HG02852 (cell line): Measurements from ENCODE around the gene PFN3.
"Not testable (repeated sequence)": the region's sequence is repeated elsewhere in the genome, so short reads cannot be mapped to it uniquely, and the experiment has no call there.

Source experiments
- ATAC-seq: cut with Tn5 transposase; IDR thresholded peaks from one replicate; pipeline ENCODE4 v1.9.1; 2021; ENCODE audit warnings: mild to moderate bottlenecking, moderate library complexity; ENCODE audit not compliant: unreplicated experiment

Gene PFN3

GRCh38 chr5:177425801-177426565, 25.5 kb upstream of the PFN3 start:
- ATAC-seq = peak; percentile 80

- ATAC-seq = no peak
These were observed 24.8 kb upstream of the PFN3 start for GRCh38 chr5:177425196-177425800.

- ATAC-seq = no peak
These were observed 23.2 kb upstream of the PFN3 start for GRCh38 chr5:177423671-177424070.

GRCh38 chr5:177421062-177421798, 20.8 kb upstream of the PFN3 start:
- no peak for ATAC-seq

- not testable (repeated sequence) for ATAC-seq
These were observed 20.0 kb upstream of the PFN3 start for GRCh38 chr5:177420472-177420871.

GRCh38 chr5:177419046-177419445, 18.6 kb upstream of the PFN3 start:
- no peak for ATAC-seq

DNA sequence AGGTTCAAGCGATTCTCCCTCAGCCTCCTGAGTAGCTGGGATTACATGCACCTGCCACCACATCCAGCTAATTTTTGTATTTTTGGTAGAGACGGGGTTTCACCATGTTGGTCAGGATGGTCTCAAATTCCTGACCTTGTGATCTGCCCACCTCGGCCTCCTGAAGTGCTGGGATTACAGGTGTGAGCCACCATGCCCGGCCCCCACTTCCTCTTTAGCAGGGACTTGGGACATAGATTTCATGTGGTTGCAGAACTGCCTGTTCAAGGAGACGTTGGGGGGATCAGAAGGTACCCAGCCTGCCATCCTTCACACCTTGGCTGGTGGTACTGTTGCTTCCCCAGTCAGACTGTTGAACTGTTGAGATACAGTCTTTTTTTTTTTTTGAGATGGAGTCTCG, 16.6 kb upstream of the PFN3 start:
- not testable (repeated sequence) for ATAC-seq

- no peak for ATAC-seq
These were observed 14.0 kb upstream of the PFN3 start for GRCh38 chr5:177414481-177414880.

- ATAC-seq = peak; percentile 73
These were observed 12.3 kb upstream of the PFN3 start for GRCh38 chr5:177412603-177413233.

- no peak for ATAC-seq
These were observed 10.1 kb upstream of the PFN3 start for GRCh38 chr5:177410575-177410974.

DNA sequence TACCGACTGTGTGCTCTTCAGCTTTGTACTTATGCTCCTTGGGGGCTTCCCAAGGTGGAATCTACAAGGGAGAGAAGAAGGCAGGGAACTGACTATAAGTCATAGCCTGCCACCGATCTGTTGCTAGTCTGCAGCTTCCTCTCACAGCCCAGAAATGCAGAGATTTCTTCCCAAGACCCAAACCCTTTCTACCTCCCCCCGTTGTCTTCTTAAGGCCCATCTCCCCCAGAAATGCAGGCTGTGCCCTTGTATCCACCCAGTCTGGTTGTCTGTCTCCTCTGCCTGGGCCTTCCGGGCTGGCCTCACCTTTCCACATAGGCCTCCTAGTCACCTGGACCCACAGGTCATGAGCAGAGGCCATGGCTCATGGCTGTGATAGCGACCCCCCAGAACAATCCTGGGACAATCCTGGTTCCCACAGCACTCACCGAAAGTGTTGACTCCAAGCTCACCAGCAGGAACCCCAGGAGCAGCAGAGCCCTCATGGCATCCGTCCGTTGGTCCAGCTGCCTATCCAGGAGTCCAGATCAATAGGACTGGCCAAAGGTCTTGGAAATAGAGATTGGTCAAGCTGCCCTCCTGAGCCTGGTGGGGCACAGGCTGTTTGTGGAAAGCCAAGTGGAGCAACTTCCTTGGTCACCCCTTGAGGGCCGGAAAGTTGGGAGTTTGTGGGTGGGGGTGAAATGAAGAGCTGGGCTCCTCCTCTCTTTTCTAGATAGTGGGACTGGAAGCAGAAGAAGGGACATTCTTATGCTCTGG, 8.8 kb upstream of the PFN3 start, which contains the start of gene F12:
Gene F12 (minus strand): TSS at position 522 of the 759 bp plus-strand sequence. CDS start 37 bp downstream, at position 485.
- ATAC-seq = no peak

DNA sequence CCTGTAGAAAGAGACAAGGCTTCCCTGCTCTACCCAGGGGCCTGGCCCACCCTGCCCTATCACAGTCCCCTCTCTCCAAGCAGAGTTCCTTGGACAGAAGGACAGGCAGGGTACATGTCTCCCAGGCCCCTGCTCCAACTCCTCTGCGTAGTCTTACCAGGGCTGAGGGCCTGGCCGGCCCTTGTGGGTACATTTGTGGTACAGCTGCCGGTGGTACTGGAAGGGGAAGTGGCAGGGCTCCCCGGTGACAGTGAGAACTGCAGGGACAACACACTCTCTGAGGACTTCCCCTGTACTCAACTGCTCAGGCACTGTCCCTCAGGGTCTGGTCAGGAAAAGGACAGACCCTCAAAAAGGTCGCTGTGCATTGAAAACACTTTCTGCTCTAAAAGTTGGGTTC, 5.3 kb upstream of the PFN3 start:
- no peak for ATAC-seq

DNA sequence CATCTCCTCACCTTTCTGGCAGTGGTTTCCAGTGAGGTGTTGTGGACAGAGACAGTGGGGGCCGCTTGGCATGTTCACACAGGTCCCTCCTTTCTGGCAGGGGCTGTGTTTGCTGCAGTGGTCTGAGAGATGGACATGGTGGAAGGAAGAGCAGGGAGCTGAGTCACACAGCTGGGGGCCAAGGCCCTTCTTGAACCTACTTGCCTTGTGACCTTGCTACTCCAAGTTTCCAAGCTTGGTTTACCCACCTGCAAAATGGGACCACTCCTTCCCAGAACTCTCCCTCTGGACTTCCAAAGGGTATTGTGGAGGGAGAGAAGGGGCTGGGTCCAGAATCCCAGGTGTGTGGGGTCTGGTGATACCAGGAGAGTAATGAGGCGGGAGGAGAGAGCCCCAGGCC, 4.9 kb upstream of the PFN3 start:
- no peak for ATAC-seq

DNA sequence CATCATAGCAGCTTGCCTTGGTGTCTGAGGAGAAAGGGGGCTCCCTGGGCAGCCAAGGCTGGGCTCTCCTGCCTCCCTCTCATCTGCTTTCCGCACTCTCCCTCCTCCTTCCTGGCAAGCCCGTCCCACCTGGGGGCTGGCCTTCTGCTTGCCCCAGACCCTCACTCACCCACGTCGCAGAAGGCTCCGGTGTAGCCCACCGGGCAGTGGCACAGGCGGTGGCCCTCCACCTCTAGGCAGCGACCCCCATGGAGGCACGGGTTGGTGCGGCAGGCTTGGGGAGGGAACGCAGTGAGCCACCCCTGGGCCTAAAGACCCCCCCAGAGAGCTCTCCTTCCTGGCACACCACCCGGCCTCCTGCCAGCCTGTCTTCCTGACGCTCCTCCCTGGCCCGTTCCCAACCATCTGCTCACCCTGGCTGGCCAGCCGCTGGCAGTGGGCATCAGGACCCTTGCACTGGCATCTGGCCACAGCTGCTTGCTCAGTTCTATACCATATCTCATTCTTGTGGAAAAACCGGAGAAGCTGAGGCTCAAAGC, 4.2 kb upstream of the PFN3 start:
- ATAC-seq = no peak

- ATAC-seq = peak; percentile 79
These were observed 3.6 kb upstream of the PFN3 start for GRCh38 chr5:177403792-177404640.

DNA sequence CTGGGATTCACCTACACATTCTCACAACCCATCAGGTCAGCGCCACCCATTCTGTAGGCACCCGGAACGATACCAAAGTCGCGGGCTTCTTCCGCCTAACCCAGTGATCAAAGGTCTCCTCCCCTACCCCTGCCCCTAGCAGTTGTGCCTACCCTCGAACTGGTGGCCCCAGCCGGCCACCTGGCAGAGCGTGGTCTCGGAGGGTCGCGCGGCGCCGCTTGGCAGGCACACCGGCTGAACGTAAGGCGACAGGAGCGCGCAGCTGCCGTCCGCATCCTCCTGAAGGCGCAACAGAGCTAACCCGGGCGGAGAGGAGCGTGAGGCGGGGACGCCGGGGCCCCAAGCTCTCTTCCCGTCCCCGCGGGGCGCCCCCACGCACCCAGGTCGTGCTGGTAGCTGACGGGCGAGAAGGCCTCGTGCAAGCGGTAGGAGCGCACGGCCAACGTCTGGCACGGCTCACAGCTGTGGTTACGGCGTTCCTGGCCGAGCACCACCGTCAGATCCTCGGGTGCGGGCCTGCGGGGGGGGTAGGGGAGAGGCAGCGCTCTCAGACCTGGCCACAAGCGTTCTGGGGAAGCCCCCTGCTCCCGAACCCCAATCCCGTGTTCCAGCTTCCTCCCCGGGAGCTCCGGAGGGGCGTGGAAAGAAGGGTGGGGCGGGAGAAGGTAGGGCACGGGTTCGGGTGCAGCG, 2.8 kb upstream of the PFN3 start:
- peak; percentile 14 for ATAC-seq

DNA sequence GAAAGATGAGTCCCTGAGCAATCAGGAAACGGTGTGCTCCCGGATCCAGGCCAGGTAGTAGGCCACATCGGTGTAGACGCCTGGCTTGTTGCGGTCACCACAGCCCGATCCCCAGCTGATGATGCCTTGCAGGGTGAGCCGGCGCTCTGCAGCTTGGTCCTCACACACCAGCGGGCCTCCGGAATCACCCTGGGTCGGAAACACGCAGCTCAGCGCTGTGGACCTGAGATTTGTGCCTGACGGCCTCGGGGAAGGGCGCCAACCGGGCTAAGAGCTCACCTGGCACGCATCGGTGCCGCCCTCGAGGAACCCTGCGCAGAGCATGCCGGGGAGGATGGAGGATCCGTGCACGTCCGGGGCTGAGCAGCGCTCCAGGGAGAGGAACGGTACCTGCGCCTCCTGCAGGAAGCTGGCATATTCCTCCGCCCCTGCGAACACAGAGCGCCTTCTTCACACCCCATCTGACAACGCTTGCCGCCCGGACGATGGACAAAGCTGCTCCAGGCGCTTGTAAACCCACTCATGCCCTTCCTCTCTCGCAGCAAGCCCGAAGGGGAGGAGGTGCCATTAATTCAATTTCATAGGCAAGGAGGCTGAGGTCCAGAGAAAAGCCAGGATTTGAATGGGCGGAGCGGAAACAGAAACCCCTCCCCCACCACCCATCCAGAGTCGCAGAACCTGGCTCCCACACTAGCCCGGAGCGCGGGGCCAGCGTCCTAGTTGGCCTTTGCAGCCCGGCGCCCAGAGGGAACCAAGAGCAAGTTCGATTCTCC, 2.0 kb upstream of the PFN3 start:
- no peak for ATAC-seq

DNA sequence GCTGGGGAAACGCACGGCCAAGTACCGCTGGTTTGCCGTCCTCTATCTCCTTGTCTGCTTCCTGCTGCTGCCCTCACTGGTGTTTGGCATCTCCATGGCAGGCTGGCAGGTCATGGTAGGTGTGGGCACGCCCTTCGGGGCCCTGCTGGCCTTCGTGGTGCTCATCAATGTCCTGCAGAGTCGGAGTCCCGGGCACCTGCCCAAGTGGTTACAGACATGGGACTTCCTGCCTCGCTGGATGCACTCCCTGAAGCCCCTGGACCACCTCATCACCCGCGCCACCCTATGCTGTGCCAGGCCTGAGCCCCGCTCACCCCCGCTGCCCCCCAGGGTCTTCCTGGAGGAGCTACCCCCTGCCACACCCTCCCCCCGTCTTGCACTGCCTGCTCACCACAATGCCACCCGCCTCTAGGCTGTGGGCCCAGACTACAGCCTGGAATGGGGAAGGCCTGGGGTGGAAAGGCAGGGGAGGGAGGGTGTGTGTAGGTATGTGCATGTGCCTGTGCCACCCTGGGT, 2.5 kb downstream of the PFN3 start:
- no peak for ATAC-seq
